GM21381 (cell line): ENCODE results near the gene C22orf31.

Experiments
- ATAC-seq: cut with Tn5 transposase; IDR thresholded peaks from one replicate; pipeline ENCODE4 v1.9.1; 2021; ENCODE audit warnings: mild to moderate bottlenecking, moderate library complexity; ENCODE audit not compliant: unreplicated experiment

C22orf31 gene

DNA sequence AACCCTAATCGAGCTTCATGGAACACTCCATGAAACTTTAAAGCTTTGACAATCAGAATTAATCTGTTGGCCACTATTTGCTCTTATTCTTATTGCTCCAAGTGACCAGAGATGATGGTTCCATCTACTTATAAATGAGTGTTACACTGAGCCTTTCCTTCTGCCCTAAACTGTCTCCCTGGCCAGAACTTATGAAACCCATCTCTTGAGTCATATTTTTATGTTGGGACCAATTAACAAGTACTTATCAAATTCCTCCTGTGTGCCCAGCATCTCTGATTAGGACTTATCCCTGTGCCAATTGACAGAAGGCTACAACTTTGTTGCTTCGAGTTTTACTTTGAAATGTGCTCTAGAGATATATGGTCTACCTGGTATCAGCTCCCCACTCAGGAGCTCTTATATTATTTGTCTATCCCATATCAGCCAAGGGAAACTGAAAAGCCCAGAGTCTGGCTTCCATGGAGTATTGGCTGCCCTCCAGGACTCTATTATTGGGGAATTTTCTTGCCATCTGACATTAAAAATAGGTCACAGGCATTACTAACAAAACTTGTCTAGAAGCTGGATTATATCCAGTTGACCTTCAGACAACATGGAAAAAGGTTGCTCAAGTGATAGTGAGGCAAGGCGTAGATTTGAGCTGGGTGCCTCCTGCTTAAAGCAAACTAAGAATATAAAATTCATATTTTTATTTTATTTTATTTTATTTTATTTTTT is 20.0 kb upstream of the C22orf31 start:
- no peak for ATAC-seq

DNA sequence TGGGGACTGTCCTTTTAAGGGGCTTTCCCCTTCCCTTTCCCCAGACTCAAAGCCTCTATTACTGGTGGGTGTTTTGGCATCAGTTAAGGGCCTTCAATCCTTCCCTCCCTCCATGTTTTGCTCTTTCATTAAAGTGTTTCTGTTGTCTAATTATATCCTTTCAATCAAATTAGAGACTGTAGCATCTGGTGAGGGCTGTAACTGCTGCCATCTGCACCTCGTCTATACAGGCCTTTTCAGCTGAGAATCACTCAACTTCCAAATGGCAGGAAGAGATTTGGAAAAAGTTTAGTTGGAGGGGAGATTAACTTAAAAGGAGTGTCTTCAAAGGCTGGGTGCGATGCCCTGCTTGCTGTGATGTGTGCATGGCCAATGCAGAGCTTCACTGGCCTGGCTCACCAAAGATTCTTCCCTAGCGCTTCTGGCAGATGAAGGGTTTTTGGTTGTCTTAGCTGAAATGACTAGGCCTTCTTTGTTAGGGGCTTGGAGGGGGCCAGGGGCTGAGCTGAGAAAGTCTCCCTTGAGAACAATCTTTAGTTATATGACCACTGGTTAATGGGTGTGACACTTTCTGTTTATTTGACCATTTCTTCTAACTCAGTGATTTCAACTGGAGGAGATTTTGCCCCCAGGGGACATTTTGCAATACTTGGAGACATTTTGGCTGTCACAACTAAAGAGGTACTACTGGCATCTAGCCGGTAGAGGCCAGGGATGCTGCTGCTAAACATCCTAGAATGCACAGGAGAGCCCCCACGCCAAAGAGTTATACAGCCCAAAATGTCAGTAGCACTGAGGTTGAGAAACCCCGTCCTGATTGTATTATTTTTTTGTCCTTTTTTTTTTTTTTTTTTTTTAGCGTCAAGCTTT is 18.7 kb upstream of the C22orf31 start:
- no peak for ATAC-seq

DNA sequence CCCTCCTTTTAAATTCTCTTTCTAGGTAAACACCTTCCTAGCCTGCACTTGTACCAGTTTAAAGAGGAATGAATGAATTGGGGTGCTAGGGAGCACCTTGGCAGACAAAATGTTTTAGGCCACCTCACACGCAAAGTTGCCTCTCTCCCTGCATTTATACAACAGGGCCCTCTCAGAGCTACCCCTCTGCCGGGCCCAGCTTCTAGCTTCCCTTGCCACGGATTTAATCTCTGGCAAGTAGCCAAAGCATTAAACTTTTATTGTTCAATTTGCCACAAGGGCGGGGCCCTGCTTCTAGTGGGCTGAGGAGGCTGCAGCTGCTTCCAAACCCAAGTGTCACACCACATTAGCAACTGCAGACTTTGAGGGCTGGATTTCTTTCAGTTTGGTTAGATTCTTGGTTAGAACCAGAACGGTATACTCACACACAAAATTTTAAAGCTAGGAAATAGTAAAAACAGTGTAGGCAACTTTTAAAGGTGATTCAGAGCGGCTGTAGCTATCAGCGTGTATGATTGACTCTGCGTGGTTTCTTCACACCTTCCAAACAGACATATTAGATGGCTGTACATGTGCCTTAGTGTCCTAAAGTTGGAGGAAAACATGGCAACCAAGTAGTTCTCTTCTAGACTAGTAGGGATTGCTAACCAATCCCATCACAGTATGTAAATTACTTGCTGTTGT is 17.7 kb upstream of the C22orf31 start:
- ATAC-seq, result no peak

DNA sequence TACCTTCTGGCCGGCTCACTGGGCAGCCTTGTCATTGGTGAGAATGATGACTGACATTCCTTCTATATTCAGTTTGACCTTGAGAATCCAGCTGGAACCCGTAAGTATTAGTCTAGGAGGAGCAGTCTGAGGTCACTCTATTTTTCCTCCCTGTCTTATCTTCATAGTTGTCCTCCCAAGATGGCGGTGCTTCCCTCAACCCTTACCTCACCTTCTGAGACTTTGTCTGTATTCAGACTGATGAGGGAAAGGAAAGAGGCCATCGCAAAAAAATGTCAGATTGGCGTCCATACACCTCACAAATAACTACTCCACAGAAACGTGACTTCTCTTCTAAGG is 17.2 kb upstream of the C22orf31 start:
- ATAC-seq, result no peak

DNA sequence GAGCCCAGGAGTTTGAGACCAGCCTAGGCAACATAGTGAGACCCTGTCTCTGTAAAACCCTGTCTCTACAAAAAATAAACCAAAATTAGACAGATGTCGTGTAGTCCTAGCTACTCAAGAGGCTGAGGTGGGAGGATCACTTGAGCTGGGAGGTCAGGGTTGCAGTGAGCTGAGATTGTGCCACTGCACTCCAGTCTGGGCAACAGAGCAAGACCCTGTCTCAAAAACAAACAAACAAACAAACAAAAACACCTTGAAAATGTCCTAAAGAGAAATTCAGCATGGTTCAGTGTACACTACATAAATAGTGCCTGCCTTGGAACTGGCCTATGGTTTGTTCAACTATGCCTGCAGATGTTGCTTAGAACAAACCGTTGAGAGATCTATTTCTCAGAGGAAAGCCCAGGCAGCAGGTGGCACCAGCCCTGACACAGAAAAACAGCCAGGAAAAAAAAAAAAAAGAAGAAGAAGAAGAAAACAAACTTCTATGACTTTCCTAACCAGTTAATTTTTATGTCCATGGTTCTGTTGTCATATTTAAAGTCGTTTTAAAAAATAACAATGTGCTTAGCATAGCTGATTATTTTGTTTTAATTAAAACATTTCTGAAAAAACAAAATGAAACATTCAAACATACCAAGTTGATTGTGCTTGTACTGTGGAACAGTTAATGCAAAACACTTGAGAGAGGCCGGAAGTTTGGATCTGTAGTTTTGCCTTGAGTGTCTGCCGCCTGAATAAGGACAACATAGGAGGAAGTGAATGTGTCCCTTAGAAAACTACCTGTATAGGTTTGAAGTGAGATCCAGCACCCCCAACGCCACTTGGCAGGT is 16.6 kb upstream of the C22orf31 start:
- ATAC-seq, result no peak

DNA sequence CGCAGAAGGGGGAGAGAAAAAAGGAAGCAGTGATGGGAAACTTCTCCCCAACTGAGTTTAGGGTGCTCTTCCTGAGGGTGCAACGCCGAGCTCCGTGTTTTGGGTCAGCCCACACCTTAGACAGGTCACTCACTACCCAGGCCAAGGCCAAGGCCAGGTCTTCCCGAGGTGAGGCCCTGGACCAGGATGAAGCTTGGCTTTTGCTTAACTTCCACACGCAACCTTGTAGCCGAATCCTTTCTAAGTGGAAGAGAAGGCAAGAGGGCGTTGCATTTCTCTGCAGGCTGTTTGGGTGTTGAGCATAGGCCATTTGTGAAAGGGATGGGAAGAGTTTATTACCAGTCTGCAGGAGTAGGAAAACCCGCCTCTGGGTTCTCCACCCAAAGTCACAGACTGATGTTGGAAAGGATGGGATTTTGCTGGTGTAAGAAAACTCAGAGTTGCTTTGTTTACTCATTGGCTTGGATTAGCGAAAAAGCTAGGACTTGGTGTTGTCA is 12.7 kb upstream of the C22orf31 start:
- no peak for ATAC-seq

DNA sequence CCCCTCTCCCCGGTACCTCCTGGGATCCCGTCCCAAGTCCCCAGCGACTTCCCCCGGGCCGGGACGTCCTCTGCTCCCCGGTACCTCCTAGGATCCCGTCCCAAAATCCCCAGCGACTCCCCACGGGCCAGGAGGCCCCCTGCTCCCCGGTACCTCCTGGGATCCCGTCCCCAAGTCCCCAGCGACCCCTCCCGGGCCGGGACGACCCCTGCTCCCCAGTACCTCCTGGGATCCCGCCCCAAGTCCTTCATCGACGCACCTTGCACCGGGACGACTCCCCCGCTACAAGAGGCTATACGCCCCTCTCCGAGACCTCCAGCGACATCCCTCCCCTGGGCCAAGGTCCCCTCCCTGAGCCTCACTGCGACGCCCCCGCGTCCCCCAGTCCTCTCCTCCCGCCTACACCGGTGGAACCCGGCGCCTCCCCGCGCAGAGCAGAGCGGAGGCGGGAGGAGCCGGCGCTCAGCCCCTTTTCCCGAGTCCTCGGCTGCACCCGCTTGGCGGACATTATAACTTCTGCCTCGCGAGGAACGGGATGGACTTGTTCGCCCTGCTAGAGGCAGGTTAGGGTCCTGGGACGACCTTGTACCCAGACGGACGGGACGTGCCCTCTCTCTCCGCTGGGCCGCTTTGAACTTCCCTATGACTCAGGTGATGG is 12.1 kb upstream of the C22orf31 start:
- ATAC-seq, result no peak

DNA sequence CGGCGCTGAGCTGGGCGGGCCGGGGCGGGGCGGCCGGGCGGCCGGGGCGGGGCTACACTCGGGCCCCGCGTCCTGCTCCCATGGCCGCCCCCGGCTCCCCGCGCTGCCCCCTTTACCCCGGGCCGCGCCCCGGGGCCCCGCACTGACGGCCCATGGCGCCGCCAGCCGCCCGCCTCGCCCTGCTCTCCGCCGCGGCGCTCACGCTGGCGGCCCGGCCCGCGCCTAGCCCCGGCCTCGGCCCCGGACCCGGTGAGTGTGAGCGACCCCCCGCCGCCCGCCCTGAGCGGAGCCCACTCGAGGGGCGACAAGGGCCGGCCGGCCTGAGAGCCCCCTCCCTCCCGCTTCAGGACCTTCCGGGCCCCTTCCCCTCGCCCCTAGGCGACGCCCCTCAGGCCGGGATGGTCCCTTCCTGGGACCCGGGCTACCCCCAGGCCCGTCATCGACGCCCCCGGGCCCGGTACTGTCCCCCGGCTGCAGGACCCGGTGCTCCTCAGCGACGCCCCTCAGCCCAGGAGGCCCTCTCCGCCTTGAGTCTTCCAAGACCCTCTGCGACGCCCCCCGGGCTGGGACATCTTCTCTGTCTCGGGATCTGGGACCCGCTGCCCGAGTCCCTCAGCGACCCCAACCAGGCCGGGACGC is 11.5 kb upstream of the C22orf31 start, which contains the start of gene KREMEN1:
Gene KREMEN1 (plus strand): TSS at position 57 of the 639 bp plus-strand sequence. CDS start 96 bp downstream, at position 153.
- ATAC-seq, result no peak

DNA sequence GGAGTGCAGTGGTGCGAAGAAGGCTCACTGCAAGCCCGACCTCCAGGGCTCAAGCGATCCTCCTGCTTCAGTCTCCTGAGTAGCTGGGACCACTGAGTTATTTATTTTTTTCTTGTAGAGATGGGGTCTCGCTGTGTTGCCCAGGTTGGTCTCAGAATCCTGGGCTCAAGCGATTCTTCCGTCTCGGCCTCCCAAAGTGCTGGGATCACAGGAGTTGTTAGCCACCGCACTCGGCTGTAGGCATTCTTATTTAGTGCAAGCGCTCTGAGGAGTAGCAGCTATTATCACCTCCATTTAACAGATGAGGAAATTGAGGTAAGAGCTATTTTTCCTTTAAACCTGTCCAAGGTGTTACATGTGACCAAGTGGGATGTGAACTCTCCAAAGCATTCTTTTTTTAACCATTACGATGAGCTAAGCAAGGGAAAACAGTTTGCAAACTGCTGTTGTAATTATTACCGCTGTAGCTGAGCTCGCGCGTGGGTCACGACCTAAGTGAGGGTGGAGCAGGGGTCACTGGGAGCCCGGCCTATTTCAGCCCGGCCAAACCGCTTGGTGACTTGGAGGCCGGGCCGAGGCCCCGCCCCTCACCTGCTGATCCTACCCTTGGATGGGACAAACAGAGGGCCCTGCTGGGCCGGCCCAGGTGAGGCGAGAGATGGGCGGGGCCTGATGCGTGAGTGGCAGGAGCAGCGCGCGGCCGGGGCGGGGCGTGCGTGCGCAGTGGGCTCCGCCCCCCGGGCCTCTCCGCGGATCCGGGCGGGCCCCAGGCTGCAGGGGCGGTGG is 10.8 kb upstream of the C22orf31 start:
- ATAC-seq, result peak; percentile 88

DNA sequence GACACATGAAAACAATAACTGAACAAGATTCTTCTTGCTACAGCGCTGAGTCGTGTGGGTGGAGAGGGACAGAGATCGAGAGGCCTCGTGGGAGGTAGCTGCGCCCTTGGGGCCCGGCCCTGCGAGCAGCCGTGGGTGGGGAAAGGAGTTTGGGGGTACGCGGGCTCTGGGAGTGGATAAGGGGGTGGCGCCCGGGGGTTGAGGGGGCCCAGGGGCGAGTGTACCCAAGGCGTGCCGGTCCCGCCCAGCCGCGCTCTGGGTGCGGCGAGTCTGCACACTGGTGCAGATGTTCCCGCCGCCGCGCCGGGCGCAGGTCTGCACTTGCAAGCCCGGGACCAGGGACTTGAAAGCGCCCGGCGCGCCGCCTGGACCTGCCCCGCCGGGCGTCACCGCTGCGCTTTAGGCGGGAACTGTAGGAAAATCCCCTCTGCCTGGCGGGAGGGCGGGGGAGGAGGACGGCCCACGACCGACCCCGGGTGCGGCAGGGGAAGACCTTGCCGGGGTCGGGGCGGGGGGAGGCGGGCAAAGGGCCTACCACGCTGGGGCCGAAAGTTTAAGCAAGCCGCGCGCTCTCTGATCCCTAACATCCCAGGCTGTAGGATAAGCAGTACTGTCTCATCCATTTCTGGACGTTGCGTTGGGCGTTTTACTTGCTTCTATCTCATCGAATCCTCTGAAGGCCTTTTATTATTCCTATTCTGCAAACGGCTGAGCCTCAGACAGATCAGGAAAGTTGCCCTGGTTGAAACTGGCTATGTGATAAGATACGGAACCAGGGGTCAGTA is 9.8 kb upstream of the C22orf31 start:
- ATAC-seq, result no peak

DNA sequence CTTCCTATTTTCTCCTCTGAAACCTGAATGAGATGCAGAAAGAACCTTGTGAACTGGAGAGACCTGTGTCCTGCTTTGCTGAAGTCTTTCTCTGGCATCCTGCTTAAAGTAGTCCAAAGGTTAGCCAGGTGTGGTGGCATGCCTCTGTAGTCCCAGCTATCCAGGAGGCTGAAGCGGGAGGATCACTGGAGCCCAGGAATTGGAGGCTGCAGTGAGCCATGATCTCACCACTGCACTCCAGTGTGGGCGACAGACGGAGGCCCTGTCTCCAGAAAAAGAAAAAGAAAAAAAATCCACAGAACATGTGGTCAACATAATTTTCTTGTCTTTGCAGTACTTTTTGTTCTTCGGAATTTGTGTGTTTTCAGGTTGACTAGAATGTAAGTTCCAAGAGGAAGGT is 8.9 kb upstream of the C22orf31 start:
- ATAC-seq, result no peak

DNA sequence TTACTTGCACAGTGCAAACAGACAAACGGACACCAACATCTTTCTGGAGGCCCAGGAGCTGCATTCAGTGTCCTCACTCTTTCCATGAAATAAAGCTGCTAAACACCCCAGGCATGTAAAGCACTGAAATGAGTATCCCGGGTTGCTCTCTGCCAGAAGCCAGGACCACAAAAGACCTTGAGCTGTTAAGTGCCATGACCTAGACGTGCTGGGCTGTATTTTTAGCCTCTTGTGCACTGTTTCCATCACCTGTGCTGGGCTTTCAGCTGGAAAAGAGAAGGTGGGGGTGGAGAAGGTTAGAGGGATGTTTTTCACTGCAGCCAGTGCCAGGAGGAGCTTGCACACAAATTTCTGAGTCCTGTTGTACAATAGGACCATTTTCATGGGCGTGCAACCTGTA is 7.8 kb upstream of the C22orf31 start:
- no peak for ATAC-seq

DNA sequence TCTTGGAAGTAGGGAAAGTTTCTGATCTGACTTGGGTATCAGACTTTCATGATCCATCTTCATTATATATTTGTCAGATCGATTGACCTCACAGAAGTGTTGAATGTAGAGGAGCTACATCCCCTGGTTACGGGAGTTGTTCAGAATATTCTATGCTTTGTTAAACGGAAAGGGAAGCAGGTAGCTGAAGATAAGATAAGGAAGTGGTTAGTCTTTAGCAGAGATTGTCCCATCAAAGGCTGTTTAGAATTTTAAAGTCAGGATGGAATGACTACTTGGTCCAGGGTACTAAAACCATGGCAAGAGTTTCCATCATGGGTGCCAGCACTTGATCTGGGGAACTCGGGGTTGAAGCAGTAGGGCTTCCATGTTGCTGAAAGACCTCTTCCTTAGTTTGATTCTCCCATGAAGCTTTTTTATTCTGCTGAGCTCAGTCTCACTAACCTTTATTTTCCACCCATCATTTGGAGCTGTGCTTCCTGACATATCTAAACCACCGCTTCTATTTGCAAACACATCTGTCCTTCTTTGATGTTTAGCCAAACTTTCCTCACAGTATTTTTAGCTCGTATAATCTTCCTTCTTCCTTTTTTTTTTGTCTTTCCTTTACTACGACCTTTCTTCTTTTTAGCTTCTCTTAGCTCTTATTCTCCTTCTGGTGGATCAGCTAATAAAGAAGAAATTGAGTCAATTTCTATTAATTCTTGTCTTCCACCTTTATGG is 4.0 kb upstream of the C22orf31 start:
- ATAC-seq, result no peak

DNA sequence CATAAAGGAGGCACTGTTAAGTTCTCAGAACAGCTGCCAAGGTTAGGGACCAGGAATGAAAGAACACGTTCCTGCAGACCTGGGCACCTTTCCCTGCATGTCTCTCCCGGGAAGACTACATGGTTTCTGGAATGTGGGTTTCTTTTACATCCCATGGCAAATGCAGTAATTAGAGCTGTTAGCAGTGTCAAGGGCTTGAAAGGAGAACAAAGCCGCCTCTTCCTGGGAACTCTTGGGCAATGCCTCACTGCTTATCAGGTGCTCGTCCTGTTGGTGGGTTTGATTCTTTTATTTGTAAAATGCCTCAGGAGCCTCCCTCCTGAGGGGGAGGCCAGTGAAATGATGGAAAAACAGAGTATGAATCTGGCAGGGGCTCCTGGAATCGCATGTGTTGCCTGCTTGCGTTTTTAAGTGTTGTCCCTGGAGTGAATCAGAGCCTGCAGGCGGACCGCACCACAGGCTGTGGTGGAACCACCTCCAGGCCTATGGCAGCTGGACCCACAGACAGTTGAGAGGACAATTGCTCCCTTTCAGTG is 723 bp upstream of the C22orf31 start:
- no peak for ATAC-seq

DNA sequence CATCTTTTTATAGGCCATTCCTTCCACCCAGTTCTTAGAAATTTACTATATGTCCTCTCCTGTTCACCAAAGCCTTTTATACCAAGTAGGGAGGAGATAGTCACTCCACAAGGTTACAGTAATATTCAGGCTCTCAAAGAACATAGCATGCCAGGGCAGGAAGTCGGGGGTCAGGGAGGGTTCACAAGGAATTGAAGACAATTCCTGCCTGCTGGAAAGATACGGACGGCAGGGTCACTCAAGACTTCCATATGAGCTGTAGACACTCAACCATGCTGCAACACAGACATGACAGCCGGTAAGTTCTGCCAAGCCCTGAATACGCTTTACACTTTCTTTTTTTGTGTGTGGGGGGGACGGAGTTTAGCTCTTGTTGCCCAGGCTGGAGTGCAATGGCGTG is 700 bp downstream of the C22orf31 start:
- ATAC-seq, result no peak

DNA sequence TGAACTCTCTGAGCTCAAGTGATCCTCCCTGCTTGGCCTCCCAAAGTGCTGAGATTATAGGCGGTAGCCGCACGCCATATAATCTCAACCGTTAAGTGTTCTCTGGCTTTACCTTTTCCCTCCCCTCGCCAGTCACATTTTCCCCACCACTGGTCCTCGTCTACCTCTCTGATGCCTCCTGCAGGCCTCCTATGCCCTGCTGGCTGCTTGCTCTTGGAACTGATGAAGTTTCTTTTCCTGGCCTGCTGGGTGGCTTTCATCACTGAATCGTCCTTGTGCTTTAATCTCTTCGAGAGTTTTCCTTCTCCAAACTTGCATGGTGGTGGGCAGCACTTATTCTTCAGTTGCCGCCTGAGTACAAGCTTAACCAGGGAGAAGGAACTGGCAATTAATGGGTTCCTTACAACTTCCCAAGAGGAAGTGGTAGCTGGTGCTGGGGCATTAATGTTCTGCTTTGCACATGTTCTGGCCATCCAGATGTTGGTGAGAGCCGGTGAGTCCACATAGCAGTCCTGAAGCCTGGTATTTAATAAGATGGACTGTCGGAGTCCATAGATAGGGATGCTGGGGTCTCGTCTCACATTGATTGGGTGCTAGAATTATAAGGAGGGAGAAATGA is 1.3 kb downstream of the C22orf31 start:
- no peak for ATAC-seq

DNA sequence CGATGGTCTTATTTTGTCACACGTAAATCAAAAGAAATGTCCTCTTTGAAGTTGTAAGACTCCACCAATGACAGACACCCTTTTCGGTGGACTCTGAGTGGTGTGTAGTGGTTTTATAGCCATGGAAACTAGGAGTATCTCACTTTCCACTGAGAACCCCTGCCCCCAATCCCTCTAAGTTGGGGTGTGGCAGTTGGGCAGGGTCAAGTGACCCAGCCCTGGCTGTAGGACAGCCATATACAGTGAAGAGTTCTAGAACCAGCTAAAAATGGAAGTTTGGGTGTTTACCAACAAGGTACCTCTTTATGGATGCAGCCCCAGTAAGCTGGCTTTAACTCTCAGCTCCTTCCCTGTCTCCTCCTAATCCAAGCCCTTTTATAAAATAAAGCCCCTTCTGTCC is 5.2 kb downstream of the C22orf31 start:
- no peak for ATAC-seq
